IMR-90 (cell line): ENCODE data around the gene LRFN2.

ENCODE experiments used
- MXI1 ChIP-seq: IDR thresholded peaks from 2 replicates; pipeline ENCODE4 v1.6.1; 2012; ENCODE audit warnings: low read depth, mild to moderate bottlenecking, low read length, moderate library complexity, borderline replicate concordance
- RAD21 ChIP-seq: IDR thresholded peaks from 2 replicates; pipeline ENCODE4 v1.6.1; 2012; ENCODE audit warnings: low read length, improper control_type of control experiment
- TF ChIP-seq, protein P1 (sequence below): conservative IDR thresholded peaks from 2 replicates; pipeline ENCODE4 v1.5.1; 2012; ENCODE audit warnings: mild to moderate bottlenecking, low read depth, low read length, improper control_type of control experiment

DNA sequence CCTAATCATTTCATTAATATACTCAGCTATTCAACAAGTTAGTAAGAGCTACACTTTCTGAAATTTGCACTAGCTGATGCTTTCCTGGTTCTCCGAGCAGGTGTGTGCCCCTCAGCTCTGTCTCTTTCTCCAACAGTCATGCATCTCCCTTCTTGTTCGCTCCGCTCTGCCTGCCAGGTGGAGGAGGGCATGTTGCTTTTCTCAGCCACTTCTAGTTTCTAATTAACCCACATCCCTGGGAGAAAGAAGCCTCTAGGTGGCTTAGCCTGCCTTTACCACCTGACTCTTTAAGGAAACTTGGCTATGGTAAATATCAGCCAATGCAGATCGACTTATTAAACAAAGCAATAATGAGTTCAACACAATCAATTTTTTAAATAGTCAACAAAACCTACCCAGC, 34.2 kb downstream of the LRFN2 start:
- TF ChIP-seq, protein P1, sequence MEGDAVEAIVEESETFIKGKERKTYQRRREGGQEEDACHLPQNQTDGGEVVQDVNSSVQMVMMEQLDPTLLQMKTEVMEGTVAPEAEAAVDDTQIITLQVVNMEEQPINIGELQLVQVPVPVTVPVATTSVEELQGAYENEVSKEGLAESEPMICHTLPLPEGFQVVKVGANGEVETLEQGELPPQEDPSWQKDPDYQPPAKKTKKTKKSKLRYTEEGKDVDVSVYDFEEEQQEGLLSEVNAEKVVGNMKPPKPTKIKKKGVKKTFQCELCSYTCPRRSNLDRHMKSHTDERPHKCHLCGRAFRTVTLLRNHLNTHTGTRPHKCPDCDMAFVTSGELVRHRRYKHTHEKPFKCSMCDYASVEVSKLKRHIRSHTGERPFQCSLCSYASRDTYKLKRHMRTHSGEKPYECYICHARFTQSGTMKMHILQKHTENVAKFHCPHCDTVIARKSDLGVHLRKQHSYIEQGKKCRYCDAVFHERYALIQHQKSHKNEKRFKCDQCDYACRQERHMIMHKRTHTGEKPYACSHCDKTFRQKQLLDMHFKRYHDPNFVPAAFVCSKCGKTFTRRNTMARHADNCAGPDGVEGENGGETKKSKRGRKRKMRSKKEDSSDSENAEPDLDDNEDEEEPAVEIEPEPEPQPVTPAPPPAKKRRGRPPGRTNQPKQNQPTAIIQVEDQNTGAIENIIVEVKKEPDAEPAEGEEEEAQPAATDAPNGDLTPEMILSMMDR, result no peak
- TF ChIP-seq RAD21, result no peak
- no peak for TF ChIP-seq MXI1
